ENCODE measurements around the gene DLG5. TPM values are rescaled to one million over a fixed set of nuclear protein-coding genes. Genes with fewer than 3 reads are reported as not detected.
A peak's percentile ranks its signal among the peaks of the same experiment; 100 is the strongest.

Gene DLG5
- total RNA-seq, 3 donors from 2014 or later, result 28.9 to 78.3 (median 35.1) TPM

DNA sequence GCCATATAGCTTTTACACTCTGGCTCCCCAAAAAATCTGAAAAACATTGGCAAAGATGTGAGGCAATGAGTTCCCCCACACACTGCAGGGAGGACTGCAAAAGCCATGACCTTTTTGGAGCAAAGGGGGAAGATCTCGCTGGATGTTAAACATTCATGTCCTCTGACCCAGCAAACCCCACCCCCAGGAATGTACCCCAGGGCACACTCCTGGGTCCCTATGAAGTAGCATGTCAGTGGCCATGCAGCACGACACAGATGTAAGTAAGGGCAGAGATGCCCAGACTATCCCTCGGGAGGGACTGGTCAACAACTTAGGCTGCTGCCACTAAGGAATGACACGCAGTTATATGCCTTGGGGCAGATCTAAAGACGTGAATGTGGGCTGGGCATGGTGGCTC, 100.6 kb downstream of the DLG5 start:
- ATAC-seq, result no peak
- no peak for DNase-seq
- no peaks in the 10 kb centered on the region for H3K9me3 ChIP-seq
- no peaks in the 10 kb centered on the region for H3K36me3 ChIP-seq (ENCODE audit: low read depth)
- no peak overlapping the region for H3K4me3 ChIP-seq
- H3K4me1 ChIP-seq (ENCODE audit: low read depth), result no peaks in the 10 kb centered on the region
- TF ChIP-seq, protein P1, sequence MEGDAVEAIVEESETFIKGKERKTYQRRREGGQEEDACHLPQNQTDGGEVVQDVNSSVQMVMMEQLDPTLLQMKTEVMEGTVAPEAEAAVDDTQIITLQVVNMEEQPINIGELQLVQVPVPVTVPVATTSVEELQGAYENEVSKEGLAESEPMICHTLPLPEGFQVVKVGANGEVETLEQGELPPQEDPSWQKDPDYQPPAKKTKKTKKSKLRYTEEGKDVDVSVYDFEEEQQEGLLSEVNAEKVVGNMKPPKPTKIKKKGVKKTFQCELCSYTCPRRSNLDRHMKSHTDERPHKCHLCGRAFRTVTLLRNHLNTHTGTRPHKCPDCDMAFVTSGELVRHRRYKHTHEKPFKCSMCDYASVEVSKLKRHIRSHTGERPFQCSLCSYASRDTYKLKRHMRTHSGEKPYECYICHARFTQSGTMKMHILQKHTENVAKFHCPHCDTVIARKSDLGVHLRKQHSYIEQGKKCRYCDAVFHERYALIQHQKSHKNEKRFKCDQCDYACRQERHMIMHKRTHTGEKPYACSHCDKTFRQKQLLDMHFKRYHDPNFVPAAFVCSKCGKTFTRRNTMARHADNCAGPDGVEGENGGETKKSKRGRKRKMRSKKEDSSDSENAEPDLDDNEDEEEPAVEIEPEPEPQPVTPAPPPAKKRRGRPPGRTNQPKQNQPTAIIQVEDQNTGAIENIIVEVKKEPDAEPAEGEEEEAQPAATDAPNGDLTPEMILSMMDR (IDR thresholded peaks at IDR 0.05), result no peak
- intact Hi-C loops (cut with DNase I, micrococcal nuclease), result no loop called here

GRCh38 chr10:77824908-77825307, 101.6 kb downstream of the DLG5 start:
- Histone ChIP-seq H3K4me1 (ENCODE audit: low read depth) (no peaks in the 10 kb centered on the region), H3K9me3 (no peaks in the 10 kb centered on the region), H3K4me3 (no peak overlapping the region), H3K36me3 (ENCODE audit: low read depth) (no peaks in the 10 kb centered on the region)
- TF ChIP-seq, protein P1 (IDR thresholded peaks at IDR 0.05), result no peak
- ATAC-seq (peak; percentile 79), DNase-seq (peak in 1 of 3 donors; percentile 29)
- intact Hi-C loops (cut with DNase I, micrococcal nuclease), result no loop called here

- intact Hi-C loops (cut with DNase I, micrococcal nuclease), result no loop called here
- no peak overlapping the region for H3K4me3 ChIP-seq
- TF ChIP-seq, protein P1 (IDR thresholded peaks at IDR 0.05), result no peak
- no peaks in the 10 kb centered on the region for H3K4me1 ChIP-seq (ENCODE audit: low read depth)
- ATAC-seq (no peak), DNase-seq (no peak)
- H3K9me3 ChIP-seq, result no peaks in the 10 kb centered on the region
- no peaks in the 10 kb centered on the region for H3K36me3 ChIP-seq (ENCODE audit: low read depth)
These were observed 102.6 kb downstream of the DLG5 start for GRCh38 chr10:77823811-77824542.

DNA sequence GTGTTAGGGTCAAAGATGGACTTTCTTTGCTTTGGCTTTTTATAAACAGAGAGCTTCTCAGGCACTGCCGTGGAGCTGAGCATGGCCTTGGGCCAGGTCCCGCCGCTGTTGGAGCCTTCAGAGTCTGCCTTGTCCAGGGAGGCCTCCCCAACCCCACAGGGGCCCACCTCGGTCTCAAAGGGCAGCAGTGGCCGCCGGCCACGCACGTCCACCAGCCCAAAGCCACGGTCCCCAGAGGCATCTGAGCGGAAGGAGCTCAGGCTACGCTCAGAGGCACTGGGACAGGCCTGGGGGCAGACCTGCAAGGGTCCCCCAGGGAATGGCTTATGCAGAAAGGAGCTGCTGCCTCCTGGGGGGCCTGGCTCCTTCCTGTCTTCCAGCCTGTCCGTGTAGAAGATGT, 105.0 kb downstream of the DLG5 start:
- ATAC-seq (no peak), DNase-seq (no peak)
- TF ChIP-seq, protein P1 (IDR thresholded peaks at IDR 0.05), result no peak
- H3K4me3 ChIP-seq, result no peak overlapping the region
- intact Hi-C loops (cut with DNase I, micrococcal nuclease), result no loop called here
- H3K4me1 ChIP-seq (ENCODE audit: low read depth), result no peaks in the 10 kb centered on the region
- no peaks in the 10 kb centered on the region for H3K9me3 ChIP-seq
- peaks cover under 1% of the 10 kb centered on the region for H3K36me3 ChIP-seq (ENCODE audit: low read depth)

- no peaks in the 10 kb centered on the region for H3K9me3 ChIP-seq
- H3K4me1 ChIP-seq (ENCODE audit: low read depth), result no peaks in the 10 kb centered on the region
- no peak for ATAC-seq
- peaks cover 6% of the 10 kb centered on the region for H3K36me3 ChIP-seq (ENCODE audit: low read depth)
- DNase-seq, result no peak
- intact Hi-C loops (cut with DNase I, micrococcal nuclease), result no loop called here
- TF ChIP-seq, protein P1 (IDR thresholded peaks at IDR 0.05), result no peak
- H3K4me3 ChIP-seq, result no peak overlapping the region
These were observed 105.5 kb downstream of the DLG5 start for GRCh38 chr10:77821036-77821435.

All from mucosa of descending colon (tissue), 3 donors.